Measurements from ENCODE around the gene GNA15.

GNA15 gene

GRCh38 chr19:3119071-3119595 is 16.7 kb upstream of the GNA15 start:
- no peak for FAIRE-seq
- no peak for DNase-seq (ENCODE audit: extremely low spot score, insufficient read length, low read depth)

DNA sequence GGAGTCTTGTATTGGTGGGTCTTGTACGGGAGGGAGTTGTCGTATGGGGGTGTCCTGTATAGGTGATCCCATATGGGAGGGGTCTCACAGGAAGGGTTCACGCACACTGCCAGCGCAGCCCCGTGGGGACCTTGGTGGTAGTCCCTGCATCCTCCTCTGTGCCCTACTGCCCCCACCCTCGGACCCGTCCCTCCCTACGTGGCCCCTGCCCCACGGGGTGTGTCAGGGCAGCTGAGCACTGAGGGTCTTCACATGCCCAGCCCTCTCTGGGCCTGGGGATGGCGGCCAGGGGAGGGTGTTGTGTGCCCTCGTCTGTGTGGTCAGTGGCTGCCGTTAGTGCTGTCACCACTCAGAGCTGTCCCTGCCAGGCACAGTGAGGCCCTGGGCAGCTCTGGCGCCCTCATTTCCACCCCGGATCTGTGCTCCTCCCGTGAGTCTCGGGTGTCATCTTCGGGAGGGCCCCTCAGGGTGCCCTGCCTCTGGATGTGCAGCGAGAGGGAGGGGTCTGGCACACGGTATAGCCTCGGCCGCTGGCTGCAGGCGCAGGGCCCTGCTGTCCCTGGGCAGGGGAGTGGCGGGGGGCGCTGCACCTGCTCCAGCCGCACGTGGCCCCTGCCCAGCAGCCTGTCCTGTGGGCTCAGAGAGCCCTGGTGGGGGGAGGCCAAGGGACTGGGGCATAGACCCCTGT is 16.0 kb upstream of the GNA15 start:
- no peak for DNase-seq (ENCODE audit: extremely low spot score, insufficient read length, low read depth)
- FAIRE-seq, result no peak

DNA sequence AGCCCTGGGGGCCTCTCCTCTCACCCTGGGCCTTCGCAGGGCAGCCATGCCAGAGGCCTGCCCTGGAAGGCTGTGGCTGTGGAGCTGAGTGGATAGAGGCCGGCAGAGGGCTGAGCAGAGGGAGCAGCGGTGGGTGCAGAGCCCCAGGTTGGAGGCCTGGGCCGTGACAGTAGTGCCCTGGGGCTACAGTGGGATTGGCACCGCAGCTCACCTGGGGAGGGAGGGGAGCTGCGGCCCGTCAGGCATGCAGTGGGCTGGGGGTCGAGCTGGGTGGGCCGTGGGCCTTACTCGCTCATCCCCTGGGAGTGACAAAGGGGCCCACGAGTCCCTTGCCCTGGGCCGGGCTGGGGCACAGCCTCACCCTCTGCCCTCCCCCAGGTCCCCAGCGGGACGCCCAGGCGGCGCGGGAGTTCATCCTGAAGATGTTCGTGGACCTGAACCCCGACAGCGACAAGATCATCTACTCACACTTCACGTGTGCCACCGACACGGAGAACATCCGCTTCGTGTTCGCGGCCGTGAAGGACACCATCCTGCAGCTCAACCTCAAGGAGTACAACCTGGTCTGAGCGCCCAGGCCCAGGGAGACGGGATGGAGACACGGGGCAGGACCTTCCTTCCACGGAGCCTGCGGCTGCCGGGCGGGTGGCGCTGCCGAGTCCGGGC is 15.1 kb upstream of the GNA15 start:
- DNase-seq (ENCODE audit: extremely low spot score, insufficient read length, low read depth), result no peak
- no peak for FAIRE-seq

GRCh38 chr19:3121396-3121795 is 14.4 kb upstream of the GNA15 start:
- no peak for FAIRE-seq
- no peak for DNase-seq (ENCODE audit: extremely low spot score, insufficient read length, low read depth)

- FAIRE-seq, result no peak
Observed at GRCh38 chr19:3121821-3122511, 13.9 kb upstream of the GNA15 start.

DNA sequence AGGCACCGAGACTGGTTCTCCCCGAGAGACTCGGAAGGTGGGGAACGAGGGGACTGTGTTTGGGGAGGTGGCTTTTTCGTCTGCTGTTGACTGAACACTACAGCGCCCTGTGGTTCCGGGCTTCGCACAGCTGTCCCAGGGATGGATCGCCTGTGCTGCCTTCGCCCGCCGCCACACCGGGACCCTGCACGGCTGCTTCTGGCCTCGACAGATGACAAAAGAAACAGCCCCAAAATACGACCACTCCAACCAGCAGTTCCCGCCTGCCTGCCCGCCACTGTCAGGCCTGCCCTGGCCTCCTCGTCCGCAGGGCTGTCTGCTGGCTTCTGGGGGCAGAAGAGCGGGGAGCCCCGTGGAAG is 13.3 kb upstream of the GNA15 start:
- FAIRE-seq, result no peak

More at GRCh38 chr19:3121821-3122511, 13.9 kb upstream of the GNA15 start:
- DNase-seq (ENCODE audit: extremely low spot score, insufficient read length, low read depth), result no peak

DNA sequence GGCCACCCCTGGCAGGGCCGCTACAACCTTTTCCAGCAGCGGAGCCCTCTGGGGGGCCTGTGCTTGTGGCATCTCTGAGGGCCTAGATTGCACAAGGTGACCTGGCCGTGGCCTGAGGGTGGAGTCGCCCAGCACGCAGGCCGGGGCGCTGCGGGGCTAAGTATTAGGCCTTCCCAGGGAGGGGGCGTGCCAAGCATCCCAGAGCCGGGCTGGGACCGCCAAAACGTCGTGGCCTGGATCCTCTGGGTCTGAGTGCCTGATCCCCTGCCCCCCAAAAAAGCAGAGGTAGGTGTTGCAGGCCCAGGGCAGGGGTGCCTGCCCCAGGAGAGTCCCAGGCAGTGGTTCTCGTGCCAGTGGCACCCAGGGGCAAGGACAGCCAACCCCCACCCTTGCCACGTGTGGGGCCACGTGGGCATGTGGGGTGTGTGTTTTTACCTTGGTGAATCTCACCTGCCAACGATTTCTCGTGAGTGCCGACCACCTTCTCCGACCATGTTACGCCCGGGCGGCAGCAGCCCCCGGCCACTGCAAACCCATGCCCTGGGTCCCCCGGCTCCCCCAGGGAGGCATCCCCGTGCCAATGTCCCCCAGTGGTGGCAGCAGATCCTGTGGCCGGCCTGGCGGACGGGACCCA is 12.6 kb upstream of the GNA15 start:
- no peak for FAIRE-seq
- no peak for DNase-seq (ENCODE audit: extremely low spot score, insufficient read length, low read depth)

More for the DNA sequence above, 13.3 kb upstream of the GNA15 start:
- DNase-seq (ENCODE audit: extremely low spot score, insufficient read length, low read depth), result no peak

DNA sequence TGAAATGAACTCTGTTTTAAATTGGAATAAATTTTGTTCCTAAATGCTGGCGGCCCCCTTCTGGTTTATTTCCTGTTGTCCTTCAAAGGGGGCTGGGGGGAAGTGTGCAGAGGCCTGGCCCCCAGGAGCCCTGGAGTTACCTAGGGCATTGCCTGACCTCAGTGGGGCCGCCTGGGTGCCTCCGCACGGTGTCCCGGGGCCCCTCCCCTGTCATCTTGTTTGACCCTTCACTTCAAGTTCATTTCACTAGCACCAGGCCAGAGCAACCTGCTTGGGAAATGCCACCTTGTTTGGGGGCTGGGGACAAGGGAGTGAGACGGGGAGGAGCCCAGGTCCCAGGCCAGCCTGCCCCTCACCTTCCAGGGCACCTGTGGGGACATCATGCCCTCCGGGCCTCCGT is 11.9 kb upstream of the GNA15 start:
- no peak for DNase-seq (ENCODE audit: extremely low spot score, insufficient read length, low read depth)
- no peak for FAIRE-seq

- no peak for DNase-seq (ENCODE audit: extremely low spot score, insufficient read length, low read depth)
- FAIRE-seq, result no peak
Observed at GRCh38 chr19:3124630-3125029, 11.2 kb upstream of the GNA15 start.

GRCh38 chr19:3125900-3126524 is 9.8 kb upstream of the GNA15 start:
- FAIRE-seq (peak; percentile 68), DNase-seq (ENCODE audit: extremely low spot score, insufficient read length, low read depth) (no peak)

DNA sequence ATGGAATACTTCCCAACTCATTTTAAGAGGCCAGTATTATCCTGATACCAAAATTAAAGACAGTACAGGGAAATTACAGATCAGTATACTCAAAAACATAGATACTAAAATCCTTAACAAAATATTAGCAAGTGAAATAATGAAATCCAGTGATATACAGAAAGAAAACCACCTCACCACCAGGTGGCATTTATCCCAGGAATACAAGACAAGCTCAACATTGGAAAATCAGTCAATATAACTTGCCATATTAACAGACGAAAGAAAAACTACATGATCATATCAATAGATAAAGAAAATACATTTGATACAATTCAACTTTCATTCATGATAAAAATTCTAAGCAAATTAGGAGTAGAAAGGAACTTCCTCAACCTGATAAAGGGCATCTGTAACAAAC is 6.7 kb upstream of the GNA15 start:
- FAIRE-seq (peak; percentile 12), DNase-seq (ENCODE audit: extremely low spot score, insufficient read length, low read depth) (no peak)

GRCh38 chr19:3131168-3131567 is 4.7 kb upstream of the GNA15 start:
- no peak for DNase-seq (ENCODE audit: extremely low spot score, insufficient read length, low read depth)
- no peak for FAIRE-seq

- peak; percentile 92 for FAIRE-seq
- DNase-seq (ENCODE audit: extremely low spot score, insufficient read length, low read depth), result peak; percentile 58
Observed at GRCh38 chr19:3132971-3133792, 2.7 kb upstream of the GNA15 start.

DNA sequence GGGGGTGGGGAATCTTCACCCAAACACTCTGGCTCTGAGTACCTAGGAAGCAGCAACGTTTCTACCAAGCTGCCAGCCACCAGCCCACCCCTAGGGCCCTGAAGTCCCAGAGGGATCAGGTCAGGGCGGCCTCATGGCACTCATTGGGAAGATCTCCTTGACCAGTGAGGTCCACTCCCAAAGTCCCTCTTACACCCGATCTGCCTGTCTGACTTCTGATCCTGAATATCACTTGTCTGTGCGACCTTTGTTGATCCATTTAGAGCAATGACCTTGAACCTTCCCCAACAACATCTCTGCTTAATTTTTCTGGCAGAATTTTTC is 2.1 kb upstream of the GNA15 start:
- FAIRE-seq, result peak; percentile 54
- DNase-seq (ENCODE audit: extremely low spot score, insufficient read length, low read depth), result no peak

DNA sequence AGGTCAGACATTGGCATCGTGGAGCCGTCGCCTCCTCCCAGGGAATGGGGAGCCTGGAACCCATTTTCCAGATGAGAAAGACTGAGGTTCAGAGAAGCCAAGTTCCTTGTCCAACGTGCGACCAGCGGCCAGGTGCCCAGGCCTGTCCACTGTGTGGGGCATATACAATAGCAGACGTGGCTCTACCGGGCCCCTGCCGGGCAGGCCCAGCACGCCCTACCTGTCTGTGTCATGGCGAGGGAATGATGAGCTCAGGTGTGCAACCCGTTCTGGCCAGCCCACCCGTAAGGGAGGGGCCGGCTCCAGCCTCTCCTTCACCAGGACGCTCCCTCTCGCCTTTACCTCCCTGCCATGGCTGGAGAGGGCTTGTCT is 837 bp downstream of the GNA15 start:
- FAIRE-seq, result no peak
- DNase-seq (ENCODE audit: extremely low spot score, insufficient read length, low read depth), result no peak

GRCh38 chr19:3137119-3137518 is 1.3 kb downstream of the GNA15 start:
- FAIRE-seq, result no peak
- DNase-seq (ENCODE audit: extremely low spot score, insufficient read length, low read depth), result no peak

DNA sequence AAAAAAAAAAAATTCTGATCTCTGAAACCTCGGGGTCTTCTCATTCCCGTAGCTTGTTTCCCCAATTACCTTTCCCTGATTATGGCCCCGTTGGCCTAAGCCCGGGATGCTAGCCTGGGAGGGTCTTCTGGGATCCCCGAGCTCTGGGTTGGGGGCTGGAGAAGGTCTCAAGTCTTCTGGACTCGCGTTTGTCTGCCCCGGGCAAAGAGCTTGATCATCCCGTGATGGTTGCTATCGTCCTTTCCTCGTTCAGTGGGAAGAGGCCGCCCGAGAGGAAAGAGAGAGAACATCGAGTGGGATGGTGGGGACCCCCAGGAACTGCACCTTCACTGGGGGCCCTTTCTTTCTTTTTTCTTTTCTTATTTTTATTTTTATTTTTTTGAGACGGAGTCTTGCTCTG is 2.4 kb downstream of the GNA15 start:
- DNase-seq (ENCODE audit: extremely low spot score, insufficient read length, low read depth) (no peak), FAIRE-seq (no peak)

GRCh38 chr19:3140667-3141038 is 4.8 kb downstream of the GNA15 start:
- peak; percentile 26 for FAIRE-seq
- no peak for DNase-seq (ENCODE audit: extremely low spot score, insufficient read length, low read depth)

DNA sequence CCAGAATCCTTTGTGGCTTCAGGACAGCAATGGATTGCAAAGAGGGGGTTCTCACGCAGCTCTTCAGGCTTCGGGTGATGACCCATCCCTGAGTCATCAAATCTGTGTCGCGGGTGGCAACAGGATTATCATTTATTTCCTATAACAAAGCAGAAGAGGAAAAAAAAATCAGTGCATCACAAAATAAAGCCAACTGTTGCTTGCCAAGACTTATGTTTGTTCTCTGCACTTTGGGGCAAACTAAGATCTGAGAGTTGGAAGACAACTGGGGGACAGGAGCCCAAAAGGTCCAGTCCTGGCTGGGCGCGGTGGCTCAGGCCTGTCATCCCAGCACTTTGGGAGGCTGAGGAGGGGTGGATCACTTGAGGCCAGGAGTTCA is 6.4 kb downstream of the GNA15 start:
- no peak for FAIRE-seq
- DNase-seq (ENCODE audit: extremely low spot score, insufficient read length, low read depth), result no peak

Measured in GM18507 (cell line).